Stomach (tissue), 4 donors: ENCODE measurements around the gene TTC28.

Source experiments
- EP300 ChIP-seq: sonication (generic); formaldehyde crosslinking; IDR thresholded peaks from one replicate; pipeline ENCODE4 v1.6.1; 2017; ENCODE audit warnings: antibody characterized with exemption
- POLR2AphosphoS5 ChIP-seq, 3 donors: sonication (generic); formaldehyde crosslinking; IDR thresholded peaks; one replicate each; pipeline ENCODE4 v1.6.1; 2016; ENCODE audit warnings: antibody characterized with exemption in 3 of 3
- TF ChIP-seq, protein P1 (sequence below), 7 experiments: fragments of 450-650 bp in 4 of 7; fragments of 200-600 bp in 3 of 7; sonication (generic) in 3 of 7; IDR thresholded peaks; one replicate each; pipeline ENCODE4 v1.5.1; 2016 to 2019; ENCODE audit warnings: antibody characterized with exemption in 7 of 7, control low read depth in 2 of 7, mild to moderate bottlenecking in 1 of 7

DNA sequence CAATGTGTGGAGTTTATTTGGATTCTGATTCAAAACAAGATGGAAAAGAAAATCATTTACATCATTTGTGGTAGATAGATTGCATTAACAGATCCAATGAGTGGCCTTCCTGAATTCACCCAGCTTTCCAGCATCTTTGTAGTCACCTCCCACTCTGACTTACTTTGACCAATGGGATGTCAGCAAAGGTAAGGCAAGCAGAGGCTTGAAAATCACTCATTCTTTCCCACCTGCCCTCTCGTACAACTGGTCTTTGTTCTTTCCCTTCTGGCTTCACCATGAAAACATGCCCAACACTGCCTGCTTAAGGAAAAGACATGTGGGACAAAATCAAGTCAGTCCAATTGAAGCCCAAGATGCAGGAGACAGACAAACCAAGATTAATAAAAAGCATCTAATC, 202.1 kb downstream of the TTC28 start:
- TF ChIP-seq EP300 (no peak), POLR2AphosphoS5 (IDR thresholded peaks at IDR 0.05) (no peak)
- TF ChIP-seq, protein P1, sequence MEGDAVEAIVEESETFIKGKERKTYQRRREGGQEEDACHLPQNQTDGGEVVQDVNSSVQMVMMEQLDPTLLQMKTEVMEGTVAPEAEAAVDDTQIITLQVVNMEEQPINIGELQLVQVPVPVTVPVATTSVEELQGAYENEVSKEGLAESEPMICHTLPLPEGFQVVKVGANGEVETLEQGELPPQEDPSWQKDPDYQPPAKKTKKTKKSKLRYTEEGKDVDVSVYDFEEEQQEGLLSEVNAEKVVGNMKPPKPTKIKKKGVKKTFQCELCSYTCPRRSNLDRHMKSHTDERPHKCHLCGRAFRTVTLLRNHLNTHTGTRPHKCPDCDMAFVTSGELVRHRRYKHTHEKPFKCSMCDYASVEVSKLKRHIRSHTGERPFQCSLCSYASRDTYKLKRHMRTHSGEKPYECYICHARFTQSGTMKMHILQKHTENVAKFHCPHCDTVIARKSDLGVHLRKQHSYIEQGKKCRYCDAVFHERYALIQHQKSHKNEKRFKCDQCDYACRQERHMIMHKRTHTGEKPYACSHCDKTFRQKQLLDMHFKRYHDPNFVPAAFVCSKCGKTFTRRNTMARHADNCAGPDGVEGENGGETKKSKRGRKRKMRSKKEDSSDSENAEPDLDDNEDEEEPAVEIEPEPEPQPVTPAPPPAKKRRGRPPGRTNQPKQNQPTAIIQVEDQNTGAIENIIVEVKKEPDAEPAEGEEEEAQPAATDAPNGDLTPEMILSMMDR (IDR thresholded peaks at IDR 0.05) = no peak
